K562 (cell line): Measurements from ENCODE around the gene MYCN.

Source experiments
- CEBPB ChIP-seq: fragments of 450-650 bp; IDR thresholded peaks from 2 replicates; pipeline ENCODE4 v1.6.1; 2016; ENCODE audit warnings: missing genetic modification characterization, missing compliant biosample characterization
- CTCF ChIP-seq, 3 experiments: IDR thresholded peaks in 2 of 3; conservative IDR thresholded peaks in 1 of 3; 2 replicates each; pipeline ENCODE4 v1.5.1; 2011 to 2012; ENCODE audit warnings: low read length in 3 of 3, mild to moderate bottlenecking in 3 of 3, control low read depth in 2 of 3, improper control_type of control experiment in 1 of 3, inconsistent platforms in 1 of 3, low read depth in 1 of 3, mixed read lengths in 1 of 3, moderate library complexity in 1 of 3; ENCODE audit not compliant: insufficient read depth in 2 of 3
- NFYB ChIP-seq: IDR thresholded peaks from 2 replicates; pipeline ENCODE4 v1.6.1; 2011; ENCODE audit warnings: mild to moderate bottlenecking, moderate library complexity; ENCODE audit not compliant: insufficient read length; ENCODE audit errors: extremely low read depth
- PATZ1 ChIP-seq: fragments of 250-450 bp; sonication (Bioruptor Pico); IDR thresholded peaks from 2 replicates; pipeline ENCODE4 v1.5.0; 2020; ENCODE audit warnings: mild to moderate bottlenecking, borderline replicate concordance
- ZNF707 ChIP-seq: fragments of 250-450 bp; sonication (Bioruptor Pico); conservative IDR thresholded peaks from 2 replicates; pipeline ENCODE4 v1.8.0; 2022; ENCODE audit warnings: inconsistent platforms, mild to moderate bottlenecking, moderate library complexity

- TF ChIP-seq CEBPB (tag) (no peak), PATZ1 (CRISPR knock-in tag) (no peak), CTCF (IDR thresholded peaks at IDR 0.05 in 2 of 3, conservative IDR thresholded peaks at IDR 0.05 in 1 of 3; ENCODE audit: insufficient read depth in 2 of 3, low read depth in 1 of 3, low read length in 3 of 3) (no peak), ZNF707 (CRISPR knock-in tag) (no peak), NFYB (no peak)
Observed at GRCh38 chr2:15925819-15926218, 14.5 kb upstream of the MYCN start.
